Measurements from ENCODE around the gene BCAS3.

The BCAS3 gene

GRCh38 chr17:61233991-61234750 lies 556.5 kb downstream of the BCAS3 start:
- no peak for DNase-seq
- Histone ChIP-seq H3K4me3 (no peak overlapping the region), H3K9me3 (no peaks in the 10 kb centered on the region), H3K36me3 (no peaks in the 10 kb centered on the region), H3K4me1 (peaks cover 0 to 41% (median 21%) of the 10 kb centered on the region in 4 donors), H3K27me3 (no peaks in the 10 kb centered on the region), H3K27ac (no peak overlapping the region)
- TF ChIP-seq CTCF (IDR thresholded peaks at IDR 0.05): no peak
- intact Hi-C loops (cut with DNase I; ENCODE audit: low total_unique reads): no loop called here

- peaks cover 0 to 47% (median 21%) of the 10 kb centered on the region in 4 donors for H3K4me1 ChIP-seq
- TF ChIP-seq CTCF (IDR thresholded peaks at IDR 0.05): no peak
- H3K27me3 ChIP-seq: no peaks in the 10 kb centered on the region
- intact Hi-C loops (cut with DNase I; ENCODE audit: low total_unique reads): no loop called here
- no peak for DNase-seq
- H3K9me3 ChIP-seq: no peaks in the 10 kb centered on the region
- no peak overlapping the region for H3K4me3 ChIP-seq
- no peaks in the 10 kb centered on the region for H3K36me3 ChIP-seq
- H3K27ac ChIP-seq: peak overlapping the region in 1 of 2 donors; percentile 26
Observed at GRCh38 chr17:61235001-61235826, 557.6 kb downstream of the BCAS3 start.

- TF ChIP-seq CTCF (IDR thresholded peaks at IDR 0.05): no peak
- no peaks in the 10 kb centered on the region for H3K27me3 ChIP-seq
- H3K4me1 ChIP-seq: peaks cover 0 to 52% (median 21%) of the 10 kb centered on the region in 4 donors
- intact Hi-C loops (cut with DNase I; ENCODE audit: low total_unique reads): no loop called here
- H3K4me3 ChIP-seq: no peak overlapping the region
- no peaks in the 10 kb centered on the region for H3K36me3 ChIP-seq
- H3K27ac ChIP-seq: peak overlapping the region in 1 of 2 donors; percentile 26
- no peak for DNase-seq
- no peaks in the 10 kb centered on the region for H3K9me3 ChIP-seq
Observed at GRCh38 chr17:61235827-61236197, 558.2 kb downstream of the BCAS3 start.

GRCh38 chr17:61237275-61237674 lies 559.6 kb downstream of the BCAS3 start:
- Histone ChIP-seq H3K36me3 (no peaks in the 10 kb centered on the region), H3K4me3 (no peak overlapping the region), H3K9me3 (no peaks in the 10 kb centered on the region), H3K4me1 (peaks cover 0 to 54% (median 21%) of the 10 kb centered on the region in 4 donors), H3K27ac (no peak overlapping the region), H3K27me3 (no peaks in the 10 kb centered on the region)
- no peak for TF ChIP-seq CTCF (IDR thresholded peaks at IDR 0.05)
- intact Hi-C loops (cut with DNase I; ENCODE audit: low total_unique reads): no loop called here
- DNase-seq: no peak

GRCh38 chr17:61238455-61238933 lies 560.8 kb downstream of the BCAS3 start:
- no peaks in the 10 kb centered on the region for H3K9me3 ChIP-seq
- H3K27ac ChIP-seq: peak overlapping the region; percentile 54 to 69
- intact Hi-C loops (cut with DNase I; ENCODE audit: low total_unique reads): no loop called here
- H3K4me3 ChIP-seq: no peak overlapping the region
- peaks cover 0 to 44% (median 18%) of the 10 kb centered on the region in 4 donors for H3K4me1 ChIP-seq
- no peak for DNase-seq
- H3K27me3 ChIP-seq: no peaks in the 10 kb centered on the region
- H3K36me3 ChIP-seq: no peaks in the 10 kb centered on the region
- no peak for TF ChIP-seq CTCF (IDR thresholded peaks at IDR 0.05)

Data from tibial artery (tissue), 4 donors.